ENCODE data around the gene ALDH1A1.

Gene ALDH1A1

GRCh38 chr9:72899734-72900477, 52.9 kb downstream of the ALDH1A1 start:
- TF ChIP-seq, protein P1, sequence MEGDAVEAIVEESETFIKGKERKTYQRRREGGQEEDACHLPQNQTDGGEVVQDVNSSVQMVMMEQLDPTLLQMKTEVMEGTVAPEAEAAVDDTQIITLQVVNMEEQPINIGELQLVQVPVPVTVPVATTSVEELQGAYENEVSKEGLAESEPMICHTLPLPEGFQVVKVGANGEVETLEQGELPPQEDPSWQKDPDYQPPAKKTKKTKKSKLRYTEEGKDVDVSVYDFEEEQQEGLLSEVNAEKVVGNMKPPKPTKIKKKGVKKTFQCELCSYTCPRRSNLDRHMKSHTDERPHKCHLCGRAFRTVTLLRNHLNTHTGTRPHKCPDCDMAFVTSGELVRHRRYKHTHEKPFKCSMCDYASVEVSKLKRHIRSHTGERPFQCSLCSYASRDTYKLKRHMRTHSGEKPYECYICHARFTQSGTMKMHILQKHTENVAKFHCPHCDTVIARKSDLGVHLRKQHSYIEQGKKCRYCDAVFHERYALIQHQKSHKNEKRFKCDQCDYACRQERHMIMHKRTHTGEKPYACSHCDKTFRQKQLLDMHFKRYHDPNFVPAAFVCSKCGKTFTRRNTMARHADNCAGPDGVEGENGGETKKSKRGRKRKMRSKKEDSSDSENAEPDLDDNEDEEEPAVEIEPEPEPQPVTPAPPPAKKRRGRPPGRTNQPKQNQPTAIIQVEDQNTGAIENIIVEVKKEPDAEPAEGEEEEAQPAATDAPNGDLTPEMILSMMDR (IDR thresholded peaks at IDR 0.05; ENCODE audit: low read depth, low read length, missing control alignments), result no peak
- DNase-seq (ENCODE audit: extremely low read depth, low read depth), result no peak
- H3K4me3 ChIP-seq (replicated peaks; ENCODE audit: low read depth, low read length), result no peak overlapping the region

- DNase-seq (ENCODE audit: extremely low read depth, low read depth), result no peak
- TF ChIP-seq, protein P1 (IDR thresholded peaks at IDR 0.05; ENCODE audit: low read depth, low read length, missing control alignments), result no peak
- H3K4me3 ChIP-seq (replicated peaks; ENCODE audit: low read depth, low read length), result no peak overlapping the region
Observed at GRCh38 chr9:72898784-72899733, 53.8 kb downstream of the ALDH1A1 start.

DNA sequence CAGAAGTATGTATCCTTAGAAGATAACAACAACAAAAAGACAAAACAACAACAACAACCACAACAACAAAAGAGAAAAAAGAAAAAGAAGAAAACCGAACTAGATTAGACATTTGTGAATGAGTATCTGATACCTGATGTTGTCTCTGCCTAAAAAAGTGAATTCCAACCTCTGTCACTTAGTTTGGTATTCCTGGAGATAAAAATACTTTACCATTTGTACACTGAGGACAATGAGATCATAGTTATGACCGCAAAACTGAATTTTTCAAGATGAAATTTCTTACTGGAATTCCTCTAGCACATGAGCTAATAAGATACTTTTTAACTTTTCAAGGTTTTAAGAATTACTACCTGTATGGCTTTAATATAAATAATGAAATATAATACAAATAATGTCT, 54.5 kb downstream of the ALDH1A1 start:
- no peak overlapping the region for H3K4me3 ChIP-seq (replicated peaks; ENCODE audit: low read depth, low read length)
- TF ChIP-seq, protein P1 (IDR thresholded peaks at IDR 0.05; ENCODE audit: low read depth, low read length, missing control alignments), result no peak
- no peak for DNase-seq (ENCODE audit: extremely low read depth, low read depth)

GRCh38 chr9:72897069-72897649, 55.7 kb downstream of the ALDH1A1 start:
- TF ChIP-seq, protein P1 (IDR thresholded peaks at IDR 0.05; ENCODE audit: low read depth, low read length, missing control alignments), result no peak
- no peak for DNase-seq (ENCODE audit: extremely low read depth, low read depth)
- H3K4me3 ChIP-seq (replicated peaks; ENCODE audit: low read depth, low read length), result no peak overlapping the region

DNA sequence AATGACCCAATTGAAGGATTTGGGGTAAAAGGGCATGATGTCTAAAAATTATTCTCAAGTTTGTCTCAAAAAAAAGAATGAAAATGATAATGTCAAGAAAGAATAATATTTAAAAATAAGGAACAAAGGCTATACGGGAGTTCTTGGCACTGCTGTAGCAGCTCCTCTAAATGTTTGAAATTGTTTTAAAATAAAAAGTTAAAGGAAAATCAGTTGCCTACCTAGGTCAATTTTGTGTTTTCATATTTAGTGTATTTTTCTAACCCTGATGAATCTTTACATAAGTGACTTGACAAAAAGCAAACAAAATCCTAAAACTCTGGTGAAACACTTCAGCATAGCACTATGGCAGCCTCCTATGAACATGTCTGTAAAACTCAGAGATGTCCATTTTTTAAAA, 56.4 kb downstream of the ALDH1A1 start:
- DNase-seq (ENCODE audit: extremely low read depth, low read depth), result no peak
- H3K4me3 ChIP-seq (replicated peaks; ENCODE audit: low read depth, low read length), result no peak overlapping the region
- TF ChIP-seq, protein P1 (IDR thresholded peaks at IDR 0.05; ENCODE audit: low read depth, low read length, missing control alignments), result no peak

- DNase-seq (ENCODE audit: extremely low read depth, low read depth), result no peak
- H3K4me3 ChIP-seq (replicated peaks; ENCODE audit: low read depth, low read length), result no peak overlapping the region
- TF ChIP-seq, protein P1 (IDR thresholded peaks at IDR 0.05; ENCODE audit: low read depth, low read length, missing control alignments), result no peak
Observed at GRCh38 chr9:72895122-72895521, 57.7 kb downstream of the ALDH1A1 start.
